Caco-2 (cell line): Measurements from ENCODE around the gene CDAN1. TPM values are rescaled to one million over a fixed set of nuclear protein-coding genes. Genes with fewer than 3 reads are reported as not detected.
"Not testable (repeated sequence)": the region's sequence is repeated elsewhere in the genome, so short reads cannot be mapped to it uniquely, and the experiment has no call there.

Source experiments
- BruUV-seq: library from RNA; stranded (reverse); fragments of 400-500 nt; replicated peaks from 2 replicates; lab custom pipeline; 2021; lab: Mats Ljungman, UMichigan
- CTCF ChIA-PET: fragments of 300-600 bp; sonication (Branson Sonifier 250); formaldehyde crosslinking; loops from one replicate; lab custom pipeline; 2022; ENCODE audit warnings: antibody characterized with exemption; lab: Charles Lee
- POLR2A ChIA-PET: fragments of 300-600 bp; sonication (Branson Sonifier 250); formaldehyde crosslinking; loops from one replicate; lab custom pipeline; 2022; ENCODE audit warnings: antibody characterized with exemption; lab: Charles Lee
- DNase-seq, 2 experiments: peaks; one replicate each; pipeline versions ENCODE4 v3.0.0 to v3.0.0-alpha.2; 2020 to 2022
- H3K27me3 ChIP-seq: replicated peaks from 2 replicates; pipeline ENCODE4 v1.6.0; 2011; ENCODE audit warnings: low read length; ENCODE audit not compliant: control insufficient read depth, insufficient read depth
- H3K36me3 ChIP-seq: 2 replicates; pipeline ENCODE4 v1.5.1; 2011; ENCODE audit warnings: low read length; ENCODE audit not compliant: control insufficient read depth, insufficient read depth
- H3K4me1 ChIP-seq: fragments of 250-450 bp; sonication (Bioruptor Pico); 2 replicates; pipeline ENCODE4 v1.5.1; 2020; ENCODE audit warnings: mild to moderate bottlenecking
- H3K4me3 ChIP-seq: 2 replicates; pipeline ENCODE4 v1.5.1; 2011; ENCODE audit warnings: low read depth, mild to moderate bottlenecking, control low read depth, low read length
- H3K9me3 ChIP-seq: fragments of 250-450 bp; sonication (Bioruptor Pico); 2 replicates; pipeline ENCODE4 v1.5.1; 2020; ENCODE audit warnings: mild to moderate bottlenecking, moderate library complexity
- H3K27ac Mint-ChIP-seq: one replicate; pipeline ENCODE4 v1.8.0; 2022; ENCODE audit warnings: mixed read lengths; ENCODE audit not compliant: unreplicated experiment
- H3K27me3 Mint-ChIP-seq: one replicate; pipeline ENCODE4 v1.8.0; 2022; ENCODE audit warnings: mixed read lengths; ENCODE audit not compliant: insufficient read depth, unreplicated experiment
- H3K36me3 Mint-ChIP-seq: one replicate; pipeline ENCODE4 v1.8.0; 2022; ENCODE audit warnings: mild to moderate bottlenecking, mixed read lengths; ENCODE audit not compliant: insufficient read depth, unreplicated experiment
- H3K4me1 Mint-ChIP-seq: one replicate; pipeline ENCODE4 v1.8.0; 2022; ENCODE audit warnings: low read depth, mixed read lengths; ENCODE audit not compliant: unreplicated experiment
- H3K4me3 Mint-ChIP-seq: one replicate; pipeline ENCODE4 v1.8.0; 2022; ENCODE audit warnings: mild to moderate bottlenecking, moderate library complexity, mixed read lengths; ENCODE audit not compliant: unreplicated experiment
- H3K9me3 Mint-ChIP-seq: one replicate; pipeline ENCODE4 v1.8.0; 2022; ENCODE audit warnings: mixed read lengths; ENCODE audit not compliant: unreplicated experiment
- CTCF ChIP-seq, 2 experiments: fragments of 200-600 bp in 1 of 2; IDR thresholded peaks; 1 replicate in 1 of 2; 2 replicates in 1 of 2; pipeline versions ENCODE4 v1.5.1 to v1.8.0; 2011 to 2022; ENCODE audit warnings: antibody characterized with exemption in 1 of 2, control low read depth in 1 of 2, inconsistent platforms in 1 of 2, low read depth in 1 of 2, low read length in 1 of 2, mild to moderate bottlenecking in 1 of 2, moderate library complexity in 1 of 2; ENCODE audit not compliant: insufficient read depth in 1 of 2, severe bottlenecking in 1 of 2, unreplicated experiment in 1 of 2
- intact Hi-C: fragments of 100-400 bp; cut with micrococcal nuclease; formaldehyde crosslinking; loops from one replicate; pipeline ENCODE4 v1.10.0; 2022; ENCODE audit not compliant: unreplicated experiment
- total RNA-seq: library from RNA; stranded (reverse); gene quantifications from 2 replicates; pipeline ENCODE4 v1.2.3, GENCODE V29; 2022

CDAN1 gene
- total RNA-seq, 1 experiment from 2014 or later = 29.4 TPM

- no TSS peak for BruUV-seq
- H3K9me3 ChIP-seq = no peaks in the 10 kb centered on the region
- DNase-seq = no peak
- H3K9me3 Mint-ChIP-seq = no peaks in the 10 kb centered on the region
- intact Hi-C loops = no loop called here
- H3K27me3 Mint-ChIP-seq = peaks cover 6% of the 10 kb centered on the region
- no peaks in the 10 kb centered on the region for H3K27me3 ChIP-seq
- no peaks in the 10 kb centered on the region for H3K4me1 ChIP-seq
- no peak for TF ChIP-seq CTCF (IDR thresholded peaks at IDR 0.05; ENCODE audit: insufficient read depth in 1 of 2, low read depth in 1 of 2, low read length in 1 of 2, severe bottlenecking in 1 of 2, unreplicated experiment in 1 of 2)
- H3K27ac Mint-ChIP-seq = no peak overlapping the region
- no peak overlapping the region for H3K4me3 Mint-ChIP-seq
- no peaks in the 10 kb centered on the region for H3K36me3 ChIP-seq
- ChIA-PET POLR2A (no interaction called here), CTCF (no interaction called here)
- H3K4me1 Mint-ChIP-seq = no peaks in the 10 kb centered on the region
- H3K4me3 ChIP-seq = no peak overlapping the region
- no peaks in the 10 kb centered on the region for H3K36me3 Mint-ChIP-seq
These were observed 50.6 kb downstream of the CDAN1 start for GRCh38 chr15:42686281-42686680.

- no TSS peak for BruUV-seq
- peaks cover 3% of the 10 kb centered on the region for H3K27me3 Mint-ChIP-seq
- ChIA-PET POLR2A (interaction anchor here (0.6 kb wide), 1 partner anchor 1594 kb away, joined by 4 read pairs; no protein-coding TSS in a partner anchor), CTCF (no interaction called here)
- H3K27ac Mint-ChIP-seq = no peak overlapping the region
- intact Hi-C loops = no loop called here
- no peaks in the 10 kb centered on the region for H3K4me1 Mint-ChIP-seq
- H3K9me3 ChIP-seq = no peaks in the 10 kb centered on the region
- H3K4me3 Mint-ChIP-seq = no peak overlapping the region
- H3K4me3 ChIP-seq = no peak overlapping the region
- H3K9me3 Mint-ChIP-seq = no peaks in the 10 kb centered on the region
- TF ChIP-seq CTCF (IDR thresholded peaks at IDR 0.05; ENCODE audit: insufficient read depth in 1 of 2, low read depth in 1 of 2, low read length in 1 of 2, severe bottlenecking in 1 of 2, unreplicated experiment in 1 of 2) = no peak
- H3K27me3 ChIP-seq = no peaks in the 10 kb centered on the region
- H3K36me3 ChIP-seq = no peaks in the 10 kb centered on the region
- no peaks in the 10 kb centered on the region for H3K4me1 ChIP-seq
- H3K36me3 Mint-ChIP-seq = no peaks in the 10 kb centered on the region
- DNase-seq = no peak
These were observed 55.8 kb downstream of the CDAN1 start for GRCh38 chr15:42681119-42681518.

- H3K4me3 ChIP-seq, H3K36me3 Mint-ChIP-seq, intact Hi-C loops, H3K9me3 ChIP-seq, DNase-seq, H3K27me3 ChIP-seq, BruUV-seq, POLR2A ChIA-PET, H3K4me1 ChIP-seq, H3K36me3 ChIP-seq, H3K9me3 Mint-ChIP-seq, H3K27ac Mint-ChIP-seq, H3K4me1 Mint-ChIP-seq, H3K27me3 Mint-ChIP-seq, H3K4me3 Mint-ChIP-seq: not testable (repeated sequence)
- CTCF ChIA-PET = interaction anchor here (0.6 kb wide), 1 partner anchor 727 kb away, joined by 4 read pairs; no protein-coding TSS in a partner anchor
These were observed 56.8 kb downstream of the CDAN1 start for GRCh38 chr15:42680142-42680482.
